ENCODE data around the gene FHL2.

The FHL2 gene

GRCh38 chr2:105396254-105397024 lies 2.4 kb downstream of the FHL2 start:
- peak; percentile 82 for DNase-seq

GRCh38 chr2:105395691-105396090 lies 3.2 kb downstream of the FHL2 start:
- DNase-seq, result no peak

GRCh38 chr2:105394951-105395611 lies 3.8 kb downstream of the FHL2 start:
- no peak for DNase-seq

GRCh38 chr2:105393373-105394055 lies 5.3 kb downstream of the FHL2 start:
- DNase-seq, result no peak

GRCh38 chr2:105391763-105392662 lies 6.8 kb downstream of the FHL2 start:
- no peak for DNase-seq

GRCh38 chr2:105391058-105391627 lies 7.7 kb downstream of the FHL2 start:
- DNase-seq, result no peak

- DNase-seq, result peak; percentile 38
These were observed 8.4 kb downstream of the FHL2 start for GRCh38 chr2:105390454-105390853.

GRCh38 chr2:105388971-105389381 lies 9.9 kb downstream of the FHL2 start:
- no peak for DNase-seq

GRCh38 chr2:105387225-105387624 lies 11.6 kb downstream of the FHL2 start:
- no peak for DNase-seq

GRCh38 chr2:105385731-105386540 lies 12.9 kb downstream of the FHL2 start:
- DNase-seq, result peak; percentile 97

GRCh38 chr2:105384861-105385260 lies 14.0 kb downstream of the FHL2 start:
- DNase-seq, result no peak

GRCh38 chr2:105384216-105384615 lies 14.6 kb downstream of the FHL2 start:
- DNase-seq, result peak; percentile 35

- DNase-seq, result no peak
These were observed 15.3 kb downstream of the FHL2 start for GRCh38 chr2:105383432-105384166.

GRCh38 chr2:105382177-105382576 lies 16.7 kb downstream of the FHL2 start:
- no peak for DNase-seq

GRCh38 chr2:105381101-105381668 lies 17.7 kb downstream of the FHL2 start:
- DNase-seq, result no peak

GRCh38 chr2:105380432-105381100 lies 18.3 kb downstream of the FHL2 start:
- peak; percentile 78 for DNase-seq

GRCh38 chr2:105379741-105380186 lies 19.1 kb downstream of the FHL2 start:
- no peak for DNase-seq

- DNase-seq, result no peak
These were observed 19.9 kb downstream of the FHL2 start for GRCh38 chr2:105378921-105379383.

- DNase-seq, result no peak
These were observed 20.5 kb downstream of the FHL2 start for GRCh38 chr2:105378276-105378840.
